ENCODE results near the gene MAPK13.

The MAPK13 gene

GRCh38 chr6:36113049-36113448 lies 17.3 kb upstream of the MAPK13 start:
- no peak for TF ChIP-seq FOXM1 (IDR thresholded peaks at IDR 0.05; ENCODE audit: borderline replicate concordance, low read depth)
- no peak for TF ChIP-seq TAF1 (IDR thresholded peaks at IDR 0.05; ENCODE audit: low read depth)
- no peak for TF ChIP-seq RAD21 (IDR thresholded peaks at IDR 0.05; ENCODE audit: low read depth)
- no peak for TF ChIP-seq ZBTB7A (IDR thresholded peaks at IDR 0.05; ENCODE audit: low read depth)
- no peak for TF ChIP-seq REST (IDR thresholded peaks at IDR 0.05; ENCODE audit: low read depth)
- no peak for TF ChIP-seq EP300 (IDR thresholded peaks at IDR 0.05; ENCODE audit: borderline replicate concordance)
- no peak for TF ChIP-seq USF1 (IDR thresholded peaks at IDR 0.05)
- no peak for TF ChIP-seq TCF12 (IDR thresholded peaks at IDR 0.05; ENCODE audit: low read depth)
- no peak for TF ChIP-seq CEBPB (IDR thresholded peaks at IDR 0.05)
- TF ChIP-seq NFIC (IDR thresholded peaks at IDR 0.05): no peak
- TF ChIP-seq TEAD4 (IDR thresholded peaks at IDR 0.05): no peak
- no peak for TF ChIP-seq CREB1 (IDR thresholded peaks at IDR 0.05; ENCODE audit: low read depth)
- no peak for TF ChIP-seq YY1 (IDR thresholded peaks at IDR 0.05; ENCODE audit: low read depth)
- TF ChIP-seq MAX (IDR thresholded peaks at IDR 0.05): no peak
- TF ChIP-seq EGR1 (IDR thresholded peaks at IDR 0.05): no peak

GRCh38 chr6:36113703-36114102 lies 16.6 kb upstream of the MAPK13 start:
- TF ChIP-seq YY1 (IDR thresholded peaks at IDR 0.05; ENCODE audit: low read depth): no peak
- no peak for TF ChIP-seq REST (IDR thresholded peaks at IDR 0.05; ENCODE audit: low read depth)
- no peak for TF ChIP-seq TAF1 (IDR thresholded peaks at IDR 0.05; ENCODE audit: low read depth)
- no peak for TF ChIP-seq TEAD4 (IDR thresholded peaks at IDR 0.05)
- TF ChIP-seq CREB1 (IDR thresholded peaks at IDR 0.05; ENCODE audit: low read depth): no peak
- TF ChIP-seq EP300 (IDR thresholded peaks at IDR 0.05; ENCODE audit: borderline replicate concordance): no peak
- no peak for TF ChIP-seq USF1 (IDR thresholded peaks at IDR 0.05)
- no peak for TF ChIP-seq TCF12 (IDR thresholded peaks at IDR 0.05; ENCODE audit: low read depth)
- TF ChIP-seq ZBTB7A (IDR thresholded peaks at IDR 0.05; ENCODE audit: low read depth): no peak
- no peak for TF ChIP-seq NFIC (IDR thresholded peaks at IDR 0.05)
- no peak for TF ChIP-seq FOXM1 (IDR thresholded peaks at IDR 0.05; ENCODE audit: borderline replicate concordance, low read depth)
- TF ChIP-seq MAX (IDR thresholded peaks at IDR 0.05): no peak
- TF ChIP-seq EGR1 (IDR thresholded peaks at IDR 0.05): no peak
- no peak for TF ChIP-seq RAD21 (IDR thresholded peaks at IDR 0.05; ENCODE audit: low read depth)
- TF ChIP-seq CEBPB (IDR thresholded peaks at IDR 0.05): no peak

GRCh38 chr6:36114798-36115408 lies 15.4 kb upstream of the MAPK13 start:
- TF ChIP-seq NFIC (IDR thresholded peaks at IDR 0.05) (no peak), ZBTB7A (IDR thresholded peaks at IDR 0.05; ENCODE audit: low read depth) (no peak), YY1 (IDR thresholded peaks at IDR 0.05; ENCODE audit: low read depth) (no peak), REST (IDR thresholded peaks at IDR 0.05; ENCODE audit: low read depth) (no peak), RAD21 (IDR thresholded peaks at IDR 0.05; ENCODE audit: low read depth) (no peak), FOXM1 (IDR thresholded peaks at IDR 0.05; ENCODE audit: borderline replicate concordance, low read depth) (no peak), CEBPB (IDR thresholded peaks at IDR 0.05) (no peak), EGR1 (IDR thresholded peaks at IDR 0.05) (no peak)

- no peak for TF ChIP-seq CREB1 (IDR thresholded peaks at IDR 0.05; ENCODE audit: low read depth)
- no peak for TF ChIP-seq EGR1 (IDR thresholded peaks at IDR 0.05)
- no peak for TF ChIP-seq MAX (IDR thresholded peaks at IDR 0.05)
- no peak for TF ChIP-seq CEBPB (IDR thresholded peaks at IDR 0.05)
- TF ChIP-seq TCF12 (IDR thresholded peaks at IDR 0.05; ENCODE audit: low read depth): no peak
- TF ChIP-seq REST (IDR thresholded peaks at IDR 0.05; ENCODE audit: low read depth): no peak
- no peak for TF ChIP-seq ZBTB7A (IDR thresholded peaks at IDR 0.05; ENCODE audit: low read depth)
- TF ChIP-seq NFIC (IDR thresholded peaks at IDR 0.05): no peak
- TF ChIP-seq TAF1 (IDR thresholded peaks at IDR 0.05; ENCODE audit: low read depth): no peak
- no peak for TF ChIP-seq YY1 (IDR thresholded peaks at IDR 0.05; ENCODE audit: low read depth)
- TF ChIP-seq RAD21 (IDR thresholded peaks at IDR 0.05; ENCODE audit: low read depth): no peak
- TF ChIP-seq TEAD4 (IDR thresholded peaks at IDR 0.05): no peak
- TF ChIP-seq FOXM1 (IDR thresholded peaks at IDR 0.05; ENCODE audit: borderline replicate concordance, low read depth): no peak
- TF ChIP-seq EP300 (IDR thresholded peaks at IDR 0.05; ENCODE audit: borderline replicate concordance): no peak
Measured at GRCh38 chr6:36115412-36115811, 14.9 kb upstream of the MAPK13 start.
